HG02759 (cell line): Measurements from ENCODE around the gene SNHG17.
"Not testable (repeated sequence)": the region's sequence is repeated elsewhere in the genome, so short reads cannot be mapped to it uniquely, and the experiment has no call there.

Experiments used
- ATAC-seq: cut with Tn5 transposase; IDR thresholded peaks from one replicate; pipeline ENCODE4 v1.9.1; 2021; ENCODE audit warnings: mild to moderate bottlenecking, moderate library complexity; ENCODE audit not compliant: unreplicated experiment

Gene SNHG17

DNA sequence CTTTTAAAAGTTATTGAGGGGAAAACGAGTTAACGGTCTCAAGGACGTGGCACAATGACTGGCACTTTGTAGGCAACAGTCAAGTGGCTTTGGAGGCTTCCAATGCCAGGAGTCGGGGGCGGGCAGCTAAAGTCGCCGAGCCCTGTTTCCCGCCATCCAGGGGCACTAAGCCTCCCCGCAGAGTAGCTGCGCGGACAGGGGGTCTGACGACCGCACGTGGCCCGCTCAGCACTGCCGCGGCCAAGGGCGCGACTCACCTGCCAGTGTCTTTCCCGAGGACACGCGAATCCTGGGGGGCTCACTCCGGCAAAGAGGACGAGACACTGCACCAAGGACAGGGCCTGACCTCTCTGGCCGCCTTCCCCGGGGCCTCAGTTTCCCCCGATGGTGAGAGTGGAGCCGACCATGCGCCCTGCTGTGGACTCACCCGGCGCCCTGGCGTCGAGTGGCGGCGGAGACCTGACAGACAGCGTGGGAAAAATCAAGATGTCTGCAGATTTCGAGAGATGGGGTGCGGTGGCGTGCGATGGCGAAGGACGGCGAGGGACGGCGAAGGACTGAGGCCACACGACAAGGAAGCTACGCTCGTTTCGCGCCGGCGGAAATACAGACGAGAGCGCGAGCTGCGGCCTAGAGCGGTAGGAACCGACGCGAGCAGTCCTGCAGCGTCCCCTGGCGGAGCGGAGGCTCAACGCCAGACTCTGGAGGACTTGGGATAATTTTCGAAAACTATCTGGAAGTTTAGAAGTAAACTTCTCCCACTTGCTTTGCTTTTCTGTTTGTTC, at the start of gene SNHG17:
Gene SNHG17, minus strand, starts transcription at position 559 of the 785 bp plus-strand sequence.
- peak; percentile 73 for ATAC-seq

DNA sequence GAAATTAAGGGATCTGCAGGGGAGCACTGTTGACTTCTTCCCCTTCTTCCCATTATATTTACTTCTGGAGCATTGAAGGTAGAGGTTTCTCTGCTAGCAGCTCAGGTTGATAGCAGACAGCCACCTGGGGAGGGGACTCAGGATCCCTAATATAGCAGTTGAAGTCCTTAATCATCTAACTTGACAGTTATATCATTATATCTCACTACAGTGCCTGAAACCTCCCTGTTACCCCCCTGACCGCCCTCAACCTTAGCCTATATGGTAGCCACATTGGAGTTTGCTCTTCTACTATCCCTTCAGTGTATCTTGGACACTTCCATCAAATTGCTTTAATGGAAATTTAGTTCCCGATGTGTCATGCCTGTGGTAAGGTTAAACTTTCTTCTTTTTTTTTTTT, 44.5 kb upstream of the SNHG17 start:
- no peak for ATAC-seq

- ATAC-seq = no peak
Observed at GRCh38 chr20:38477747-38478146, 42.6 kb upstream of the SNHG17 start.

DNA sequence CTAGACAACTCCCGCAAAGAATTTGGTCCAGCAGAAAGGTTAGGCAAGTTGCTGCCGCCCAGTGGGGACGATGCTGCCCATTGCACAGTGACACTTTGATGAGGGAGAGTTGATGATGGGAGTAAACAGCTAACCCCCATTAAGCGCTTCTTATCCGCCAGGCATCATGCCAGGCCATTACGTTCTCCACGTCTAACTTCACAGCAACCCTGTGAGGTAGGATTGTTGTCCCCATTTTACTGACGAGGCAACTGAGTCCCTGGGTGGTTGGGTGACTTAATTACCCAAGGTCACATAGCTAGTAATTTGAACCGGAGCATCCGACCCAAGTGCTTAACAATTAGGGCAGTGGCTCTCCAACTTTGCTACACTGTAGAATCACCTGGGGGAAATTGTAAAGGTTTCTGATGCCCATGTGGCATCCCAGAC, 38.3 kb upstream of the SNHG17 start:
- no peak for ATAC-seq

- peak; percentile 94 for ATAC-seq
Observed at GRCh38 chr20:38472513-38473366, 37.6 kb upstream of the SNHG17 start, which contains the start of gene RALGAPB. Gene RALGAPB, plus strand, starts transcription at chr20:38472843. Its CDS starts 15,590 bp downstream, at chr20:38488433.

- ATAC-seq = no peak
Observed at GRCh38 chr20:38471987-38472512, 36.9 kb upstream of the SNHG17 start.

DNA sequence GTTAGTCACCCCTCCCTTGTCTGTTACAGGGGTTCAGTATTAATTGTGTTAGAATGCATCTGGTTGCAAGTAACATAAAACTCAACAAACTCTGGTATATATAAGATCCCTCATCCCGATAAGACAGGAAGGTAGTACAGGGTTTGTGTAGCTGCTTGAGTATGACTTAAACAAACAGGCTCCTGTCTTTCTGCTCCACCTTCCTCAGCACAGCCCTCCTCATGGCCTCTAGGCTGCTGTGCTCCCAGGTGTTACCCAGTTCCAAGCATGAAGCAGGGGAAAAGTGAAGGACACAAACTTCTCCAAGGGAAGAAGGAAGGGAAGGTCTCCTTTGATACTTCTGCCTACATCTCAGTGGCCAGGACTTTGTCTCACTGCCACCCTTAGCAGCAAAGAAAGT, 36.1 kb upstream of the SNHG17 start:
- ATAC-seq = no peak

- ATAC-seq = no peak
Observed at GRCh38 chr20:38466983-38467382, 31.9 kb upstream of the SNHG17 start.

- no peak for ATAC-seq
Observed at GRCh38 chr20:38466171-38466570, 31.0 kb upstream of the SNHG17 start.

DNA sequence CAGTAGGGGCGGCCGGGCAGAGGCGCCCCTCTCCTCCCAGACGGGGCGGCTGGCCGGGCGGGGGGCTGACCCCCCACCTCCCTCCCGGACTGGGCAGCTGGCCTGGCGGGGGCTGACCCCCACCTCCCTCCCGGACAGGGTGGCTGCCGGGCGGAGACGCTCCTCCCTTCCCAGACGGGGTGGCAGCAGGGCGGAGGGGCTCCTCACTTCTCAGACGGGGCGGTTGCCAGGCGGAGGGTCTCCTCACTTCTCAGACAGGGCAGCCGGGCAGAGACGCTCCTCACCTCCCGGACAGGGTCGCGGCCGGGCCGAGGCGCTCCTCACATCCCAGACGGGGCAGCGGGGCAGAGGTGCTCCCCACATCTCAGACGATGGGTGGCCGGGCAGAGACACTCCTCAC, 26.4 kb upstream of the SNHG17 start:
- ATAC-seq = not testable (repeated sequence)

DNA sequence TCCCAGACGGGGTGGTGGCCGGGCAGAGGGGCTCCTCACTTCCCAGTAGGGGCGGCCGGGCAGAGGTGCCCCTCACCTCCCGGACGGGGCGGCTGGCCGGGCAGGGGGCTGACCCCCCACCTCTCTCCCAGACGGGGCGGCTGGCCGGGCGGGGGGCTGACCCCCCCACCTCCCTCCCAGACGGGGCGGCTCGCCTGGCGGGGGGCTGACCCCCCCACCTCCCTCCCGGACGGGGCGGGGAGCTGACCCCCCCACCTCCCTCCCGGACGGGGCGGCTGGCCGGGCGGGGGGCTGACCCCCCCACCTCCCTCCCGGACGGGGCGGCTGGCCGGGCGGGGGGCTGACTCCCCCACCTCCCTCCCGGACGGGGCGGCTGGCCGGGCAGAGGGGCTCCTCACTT, 26.0 kb upstream of the SNHG17 start:
- ATAC-seq = not testable (repeated sequence)

DNA sequence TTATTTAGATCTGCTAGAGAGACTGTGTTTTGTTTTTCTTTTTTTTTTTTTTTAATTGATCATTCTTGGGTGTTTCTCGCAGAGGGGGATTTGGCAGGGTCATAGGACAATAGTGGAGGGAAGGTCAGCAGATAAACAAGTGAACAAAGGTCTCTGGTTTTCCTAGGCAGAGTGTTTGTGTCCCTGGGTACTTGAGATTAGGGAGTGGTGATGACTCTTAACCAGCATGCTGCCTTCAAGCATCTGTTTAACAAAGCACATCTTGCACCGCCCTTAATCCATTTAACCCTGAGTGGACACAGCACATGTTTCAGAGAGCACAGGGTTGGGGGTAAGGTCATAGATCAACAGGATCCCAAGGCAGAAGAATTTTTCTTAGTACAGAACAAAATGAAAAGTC, 25.5 kb upstream of the SNHG17 start:
- not testable (repeated sequence) for ATAC-seq

DNA sequence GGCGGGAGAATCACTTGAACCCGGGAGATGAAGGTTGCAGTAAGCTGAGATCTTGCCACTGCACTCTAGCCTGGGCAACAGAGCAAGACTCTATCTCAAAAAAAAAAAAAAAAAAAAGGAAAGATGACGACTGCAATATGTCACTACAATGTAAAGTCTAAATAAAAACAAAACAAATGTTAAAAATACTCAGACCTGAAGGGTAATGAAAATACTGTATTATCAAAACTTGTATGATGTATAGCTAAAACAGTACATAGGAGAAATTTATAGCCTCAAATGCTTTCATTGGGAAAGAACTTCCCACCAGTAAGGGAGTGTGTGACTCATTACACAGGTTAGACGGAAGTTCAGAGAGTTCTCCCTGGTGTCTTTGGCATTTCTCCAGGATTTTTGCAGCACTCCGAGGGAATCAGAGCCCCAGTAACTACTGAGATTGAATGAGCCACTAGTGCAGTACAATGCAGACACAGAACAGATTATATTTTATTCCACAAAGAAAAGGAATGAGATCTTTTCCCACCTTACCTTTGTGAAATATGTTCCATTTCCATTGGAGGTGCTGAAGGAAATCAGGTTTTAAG, 25.0 kb upstream of the SNHG17 start:
- no peak for ATAC-seq

- no peak for ATAC-seq
Observed at GRCh38 chr20:38458314-38458713, 23.2 kb upstream of the SNHG17 start.

GRCh38 chr20:38454556-38455473, 19.7 kb upstream of the SNHG17 start:
- no peak for ATAC-seq

DNA sequence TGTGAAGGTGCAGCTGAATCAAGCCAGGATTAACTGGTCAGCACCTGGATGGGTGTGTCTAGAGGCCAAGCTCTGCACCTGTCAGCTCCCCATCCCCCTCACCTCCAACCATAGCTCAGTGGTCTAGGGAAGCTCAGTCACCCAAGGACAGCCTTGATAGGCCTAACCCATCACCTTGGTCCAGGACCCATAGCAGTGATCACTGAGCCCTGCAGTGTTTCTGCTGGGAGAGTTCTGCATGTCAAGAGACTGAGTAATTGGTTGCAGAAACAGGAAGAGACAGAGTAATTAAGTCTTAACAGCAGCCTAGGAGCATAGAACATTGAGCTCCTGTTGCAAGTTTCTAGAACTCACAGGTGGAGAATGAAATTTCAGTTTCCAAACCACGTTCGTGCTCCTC, 18.8 kb upstream of the SNHG17 start:
- no peak for ATAC-seq

- no peak for ATAC-seq
Observed at GRCh38 chr20:38452880-38453624, 17.9 kb upstream of the SNHG17 start.

DNA sequence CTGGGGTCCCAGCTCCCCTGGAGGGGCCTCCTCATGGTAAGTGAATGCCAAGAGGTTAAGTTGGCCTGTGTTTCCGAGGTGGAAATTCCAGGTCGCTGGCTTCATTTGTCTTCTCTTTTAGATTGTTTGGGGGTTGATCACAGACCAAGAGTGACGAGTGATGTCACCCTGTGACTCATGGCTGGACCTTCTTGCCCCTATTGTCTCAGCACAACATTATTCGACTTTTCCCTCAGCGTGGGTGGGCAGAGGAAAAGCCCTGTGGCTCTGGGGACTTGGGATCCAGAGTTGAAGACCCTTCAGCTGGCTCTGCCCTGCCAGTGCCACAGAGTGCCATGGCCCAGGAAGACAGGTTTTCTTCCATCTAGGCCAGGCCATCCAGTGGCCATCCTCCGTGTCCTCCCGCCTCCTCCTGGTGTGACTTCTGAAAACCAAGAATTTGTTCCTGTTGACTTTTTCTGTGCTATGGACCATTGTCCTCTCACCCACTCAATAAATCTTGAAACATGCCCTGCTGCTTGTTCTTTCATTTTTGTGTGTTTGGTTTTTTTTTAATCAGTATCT, 15.4 kb upstream of the SNHG17 start:
- ATAC-seq = no peak

GRCh38 chr20:38449046-38449445, 13.9 kb upstream of the SNHG17 start:
- ATAC-seq = no peak
